DOHH2 (cell line): ENCODE results near the gene ZSCAN21.

Experiments used
- EZH2phosphoT487 ChIP-seq: fragments of 200-600 bp; sonication (generic); IDR thresholded peaks from 2 replicates; pipeline ENCODE4 v1.6.1; 2017; ENCODE audit warnings: borderline replicate concordance, mild to moderate bottlenecking, antibody characterized with exemption, low read length, moderate library complexity, mixed read lengths
- TF ChIP-seq, protein P1 (sequence below): fragments of 200-600 bp; sonication (generic); IDR thresholded peaks from one replicate; pipeline ENCODE4 v1.5.1; 2014; ENCODE audit warnings: antibody characterized with exemption, mild to moderate bottlenecking, low read depth, low read length; ENCODE audit not compliant: poor library complexity, severe bottlenecking

DNA sequence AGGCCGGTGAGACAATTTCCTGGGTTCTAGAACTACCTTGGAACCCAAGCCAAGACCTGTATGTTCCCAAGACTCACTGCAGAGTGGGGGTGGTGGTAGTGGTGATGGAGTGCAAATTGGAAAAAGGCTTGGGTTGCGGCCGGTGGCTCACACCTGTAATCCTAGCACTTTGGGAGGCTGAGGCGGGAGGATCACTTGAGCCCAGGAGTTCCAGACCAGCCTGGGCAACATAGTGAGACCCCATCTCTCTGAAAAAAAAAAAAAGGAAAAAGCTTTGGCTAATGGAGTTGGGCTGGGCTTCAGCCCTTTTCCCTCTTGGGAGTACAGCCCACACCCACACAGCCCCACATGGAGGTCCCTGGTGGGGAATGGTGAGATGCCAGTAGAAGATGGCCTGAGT lies 56.0 kb downstream of the ZSCAN21 start:
- TF ChIP-seq, protein P1, sequence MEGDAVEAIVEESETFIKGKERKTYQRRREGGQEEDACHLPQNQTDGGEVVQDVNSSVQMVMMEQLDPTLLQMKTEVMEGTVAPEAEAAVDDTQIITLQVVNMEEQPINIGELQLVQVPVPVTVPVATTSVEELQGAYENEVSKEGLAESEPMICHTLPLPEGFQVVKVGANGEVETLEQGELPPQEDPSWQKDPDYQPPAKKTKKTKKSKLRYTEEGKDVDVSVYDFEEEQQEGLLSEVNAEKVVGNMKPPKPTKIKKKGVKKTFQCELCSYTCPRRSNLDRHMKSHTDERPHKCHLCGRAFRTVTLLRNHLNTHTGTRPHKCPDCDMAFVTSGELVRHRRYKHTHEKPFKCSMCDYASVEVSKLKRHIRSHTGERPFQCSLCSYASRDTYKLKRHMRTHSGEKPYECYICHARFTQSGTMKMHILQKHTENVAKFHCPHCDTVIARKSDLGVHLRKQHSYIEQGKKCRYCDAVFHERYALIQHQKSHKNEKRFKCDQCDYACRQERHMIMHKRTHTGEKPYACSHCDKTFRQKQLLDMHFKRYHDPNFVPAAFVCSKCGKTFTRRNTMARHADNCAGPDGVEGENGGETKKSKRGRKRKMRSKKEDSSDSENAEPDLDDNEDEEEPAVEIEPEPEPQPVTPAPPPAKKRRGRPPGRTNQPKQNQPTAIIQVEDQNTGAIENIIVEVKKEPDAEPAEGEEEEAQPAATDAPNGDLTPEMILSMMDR: no peak
- TF ChIP-seq EZH2phosphoT487: no peak
